Activated CD4-positive, alpha-beta T cell treated with anti-CD3 and anti-CD28 coated beads, Interleukin-2, amount 10 ng/mL, durations not matched to agents 7 days and 5 days (primary cell): ENCODE measurements around the gene CD200R1. TPM values are rescaled to one million over a fixed set of nuclear protein-coding genes. Genes with fewer than 3 reads are reported as not detected.

Source experiments
- CTCF ChIA-PET: fragments of 350-600 bp; sonication (Branson Sonifier 250); formaldehyde crosslinking; loops from one replicate; lab custom pipeline; 2021; ENCODE audit warnings: antibody characterized with exemption; lab: Charles Lee
- POLR2A ChIA-PET: fragments of 350-600 bp; sonication (Branson Sonifier 250); formaldehyde crosslinking; loops from one replicate; lab custom pipeline; 2021; ENCODE audit warnings: antibody characterized with exemption; lab: Charles Lee
- DNase-seq: peaks from one replicate; pipeline ENCODE4 v3.0.0-alpha.2; 2020
- H3K27ac Mint-ChIP-seq: one replicate; pipeline ENCODE4 v1.8.0; 2021; ENCODE audit warnings: mild to moderate bottlenecking, moderate library complexity, mixed read lengths
- H3K27me3 Mint-ChIP-seq: one replicate; pipeline ENCODE4 v1.8.0; 2021; ENCODE audit warnings: mixed read lengths
- H3K36me3 Mint-ChIP-seq: one replicate; pipeline ENCODE4 v1.8.0; 2021; ENCODE audit warnings: low read depth, mixed read lengths
- H3K4me1 Mint-ChIP-seq: one replicate; pipeline ENCODE4 v1.8.0; 2021; ENCODE audit warnings: mixed read lengths
- H3K4me3 Mint-ChIP-seq: one replicate; pipeline ENCODE4 v1.8.0; 2021; ENCODE audit warnings: mild to moderate bottlenecking, moderate library complexity, mixed read lengths
- H3K9me3 Mint-ChIP-seq: one replicate; pipeline ENCODE4 v1.8.0; 2021; ENCODE audit warnings: mixed read lengths
- total RNA-seq, 2 experiments: library from RNA; stranded (reverse); gene quantifications; one replicate each; pipeline ENCODE4 v1.2.3, GENCODE V29; 2021

The CD200R1 gene
- total RNA-seq = 1 to 10 TPM; 8.8 TPM

GRCh38 chr3:112974894-112975293 is at the start of gene CD200R1:
Gene CD200R1 (minus strand): TSS chr3:112975103. CDS start chr3:112974857, 246 bp downstream.
- DNase-seq = peak; percentile 24
- H3K4me3 Mint-ChIP-seq = peak within 1 kb of the TSS; percentile 84
- CTCF ChIA-PET = interaction anchor here (1.1 to 1.6 kb wide), 4 partner anchors 10 to 332 kb away, joined by 3 to 7 read pairs (median 4); no protein-coding TSS in a partner anchor
- H3K27ac Mint-ChIP-seq = peak within 1 kb of the TSS; percentile 89
- H3K9me3 Mint-ChIP-seq = no peaks in the 10 kb centered on the region
- no peaks in the 10 kb centered on the region for H3K27me3 Mint-ChIP-seq
- peaks cover 13% of the 10 kb centered on the region for H3K36me3 Mint-ChIP-seq
- peaks cover 65% of the 10 kb centered on the region for H3K4me1 Mint-ChIP-seq
- POLR2A ChIA-PET = interaction anchor here (0.6 kb wide), 1 partner anchor 300 kb away, joined by 5 read pairs; no protein-coding TSS in a partner anchor

GRCh38 chr3:113021471-113021870 is 46.6 kb upstream of the CD200R1 start:
- H3K9me3 Mint-ChIP-seq = no peaks in the 10 kb centered on the region
- no peak overlapping the region for H3K4me3 Mint-ChIP-seq
- POLR2A ChIA-PET = no interaction called here
- H3K4me1 Mint-ChIP-seq = peaks cover 36% of the 10 kb centered on the region
- peaks cover 14% of the 10 kb centered on the region for H3K36me3 Mint-ChIP-seq
- DNase-seq = no peak
- H3K27ac Mint-ChIP-seq = no peak overlapping the region
- no peaks in the 10 kb centered on the region for H3K27me3 Mint-ChIP-seq
- CTCF ChIA-PET = interaction anchor here (0.6 to 2.8 kb wide), 3 partner anchors 45 to 379 kb away, joined by 3 to 8 read pairs (median 3); no protein-coding TSS in a partner anchor

- CTCF ChIA-PET = interaction anchor here (0.6 to 2.8 kb wide), 9 partner anchors 10 to 377 kb away, joined by 3 to 11 read pairs (median 4); partner anchors contain the start of gene GTPBP8
- H3K9me3 Mint-ChIP-seq = no peaks in the 10 kb centered on the region
- H3K27me3 Mint-ChIP-seq = no peaks in the 10 kb centered on the region
- POLR2A ChIA-PET = interaction anchor here (0.6 kb wide), 1 partner anchor 11 kb away, joined by 6 read pairs; no protein-coding TSS in a partner anchor
- H3K27ac Mint-ChIP-seq = peak overlapping the region; percentile 83
- peaks cover 32% of the 10 kb centered on the region for H3K36me3 Mint-ChIP-seq
- H3K4me3 Mint-ChIP-seq = peak overlapping the region; percentile 84
- peak; percentile 83 for DNase-seq
- peaks cover 47% of the 10 kb centered on the region for H3K4me1 Mint-ChIP-seq
Observed at GRCh38 chr3:113019182-113020137, 44.6 kb upstream of the CD200R1 start.

GRCh38 chr3:113018536-113019181 is 43.8 kb upstream of the CD200R1 start:
- H3K27ac Mint-ChIP-seq = peak overlapping the region; percentile 83
- peak overlapping the region; percentile 84 for H3K4me3 Mint-ChIP-seq
- ChIA-PET CTCF (interaction anchor here (0.6 to 2.8 kb wide), 8 partner anchors 9 to 376 kb away, joined by 3 to 11 read pairs (median 4); partner anchors contain the start of gene GTPBP8), POLR2A (no interaction called here)
- no peaks in the 10 kb centered on the region for H3K9me3 Mint-ChIP-seq
- DNase-seq = no peak
- H3K4me1 Mint-ChIP-seq = peaks cover 51% of the 10 kb centered on the region
- H3K27me3 Mint-ChIP-seq = no peaks in the 10 kb centered on the region
- H3K36me3 Mint-ChIP-seq = peaks cover 38% of the 10 kb centered on the region

GRCh38 chr3:113013593-113013992 is 38.7 kb upstream of the CD200R1 start:
- peaks cover 80% of the 10 kb centered on the region for H3K36me3 Mint-ChIP-seq
- H3K9me3 Mint-ChIP-seq = no peaks in the 10 kb centered on the region
- no peak for DNase-seq
- H3K27me3 Mint-ChIP-seq = no peaks in the 10 kb centered on the region
- no peak overlapping the region for H3K4me3 Mint-ChIP-seq
- no peak overlapping the region for H3K27ac Mint-ChIP-seq
- ChIA-PET POLR2A (no interaction called here), CTCF (interaction anchor here (1.0 to 1.8 kb wide), 3 partner anchors 15 to 275 kb away, joined by 3 to 4 read pairs (median 3); partner anchors contain the start of gene GTPBP8)
- H3K4me1 Mint-ChIP-seq = peaks cover 61% of the 10 kb centered on the region

GRCh38 chr3:113008117-113008516 is 33.2 kb upstream of the CD200R1 start:
- no peaks in the 10 kb centered on the region for H3K27me3 Mint-ChIP-seq
- ChIA-PET POLR2A (interaction anchor here (0.6 kb wide), 1 partner anchor 16 kb away, joined by 3 read pairs; no protein-coding TSS in a partner anchor), CTCF (interaction anchor here (1.0 to 2.5 kb wide), 3 partner anchors 9 to 10 kb away, joined by 3 to 9 read pairs (median 4); no protein-coding TSS in a partner anchor)
- no peak overlapping the region for H3K4me3 Mint-ChIP-seq
- DNase-seq = no peak
- no peaks in the 10 kb centered on the region for H3K9me3 Mint-ChIP-seq
- H3K4me1 Mint-ChIP-seq = peaks cover 70% of the 10 kb centered on the region
- H3K36me3 Mint-ChIP-seq = peaks cover 75% of the 10 kb centered on the region
- no peak overlapping the region for H3K27ac Mint-ChIP-seq

GRCh38 chr3:113006359-113007056 is 31.6 kb upstream of the CD200R1 start:
- peak overlapping the region; percentile 66 for H3K4me3 Mint-ChIP-seq
- no peaks in the 10 kb centered on the region for H3K9me3 Mint-ChIP-seq
- CTCF ChIA-PET = interaction anchor here (0.5 to 2.5 kb wide), 7 partner anchors 10 to 367 kb away, joined by 3 to 9 read pairs (median 3); a partner anchor contains a TSS
- POLR2A ChIA-PET = no interaction called here
- H3K27me3 Mint-ChIP-seq = no peaks in the 10 kb centered on the region
- H3K36me3 Mint-ChIP-seq = peaks cover 75% of the 10 kb centered on the region
- H3K4me1 Mint-ChIP-seq = peaks cover 75% of the 10 kb centered on the region
- H3K27ac Mint-ChIP-seq = peak overlapping the region; percentile 92
- DNase-seq = no peak

- peaks cover 75% of the 10 kb centered on the region for H3K36me3 Mint-ChIP-seq
- peak; percentile 44 for DNase-seq
- peaks cover 81% of the 10 kb centered on the region for H3K4me1 Mint-ChIP-seq
- no peaks in the 10 kb centered on the region for H3K27me3 Mint-ChIP-seq
- no peaks in the 10 kb centered on the region for H3K9me3 Mint-ChIP-seq
- ChIA-PET POLR2A (interaction anchor here (0.8 kb wide), 1 partner anchor 12 kb away, joined by 3 read pairs; no protein-coding TSS in a partner anchor), CTCF (interaction anchor here (0.8 to 1.5 kb wide), 4 partner anchors 13 to 271 kb away, joined by 3 read pairs; a partner anchor contains a TSS)
- peak overlapping the region; percentile 66 for H3K4me3 Mint-ChIP-seq
- H3K27ac Mint-ChIP-seq = peak overlapping the region; percentile 92
Observed at GRCh38 chr3:113005611-113006010, 30.7 kb upstream of the CD200R1 start.

- ChIA-PET CTCF (interaction anchor here (1.2 to 3.7 kb wide), 2 partner anchors 11 to 268 kb away, joined by 5 to 23 read pairs; partner anchors contain the start of gene GTPBP8), POLR2A (no interaction called here)
- Mint-ChIP-seq H3K36me3 (peaks cover 72% of the 10 kb centered on the region), H3K27ac (peak overlapping the region; percentile 60), H3K4me1 (peaks cover 67% of the 10 kb centered on the region), H3K4me3 (no peak overlapping the region), H3K27me3 (no peaks in the 10 kb centered on the region), H3K9me3 (no peaks in the 10 kb centered on the region)
- DNase-seq = peak; percentile 57
Observed at GRCh38 chr3:113002679-113003078, 27.8 kb upstream of the CD200R1 start.

- Mint-ChIP-seq H3K4me1 (peaks cover 62% of the 10 kb centered on the region), H3K27ac (peak overlapping the region; percentile 60), H3K4me3 (no peak overlapping the region), H3K36me3 (peaks cover 73% of the 10 kb centered on the region), H3K27me3 (no peaks in the 10 kb centered on the region), H3K9me3 (no peaks in the 10 kb centered on the region)
- ChIA-PET POLR2A (no interaction called here), CTCF (interaction anchor here (3.7 kb wide), 1 partner anchor 10 kb away, joined by 23 read pairs; the partner anchor contains the start of gene GTPBP8)
- no peak for DNase-seq
Observed at GRCh38 chr3:113002037-113002436, 27.1 kb upstream of the CD200R1 start.

GRCh38 chr3:113000691-113001090 is 25.8 kb upstream of the CD200R1 start:
- POLR2A ChIA-PET = interaction anchor here (0.6 to 1.5 kb wide), 3 partner anchors 10 to 873 kb away, joined by 3 to 5 read pairs (median 3); partner anchors contain the start of gene GTPBP8
- CTCF ChIA-PET = interaction anchor here (0.7 to 3.7 kb wide), 5 partner anchors 9 to 486 kb away, joined by 3 to 23 read pairs (median 4); partner anchors contain the start of gene GTPBP8
- Mint-ChIP-seq H3K4me3 (no peak overlapping the region), H3K4me1 (peaks cover 53% of the 10 kb centered on the region), H3K9me3 (no peaks in the 10 kb centered on the region), H3K27ac (peak overlapping the region; percentile 36), H3K36me3 (peaks cover 75% of the 10 kb centered on the region), H3K27me3 (no peaks in the 10 kb centered on the region)
- no peak for DNase-seq
